ENCODE data around the gene ADSS2. TPM values are rescaled to one million over a fixed set of nuclear protein-coding genes. Genes with fewer than 3 reads are reported as not detected.

Gene ADSS2
- total RNA-seq, 1 donor from 2014 or later = 46.9 TPM

DNA sequence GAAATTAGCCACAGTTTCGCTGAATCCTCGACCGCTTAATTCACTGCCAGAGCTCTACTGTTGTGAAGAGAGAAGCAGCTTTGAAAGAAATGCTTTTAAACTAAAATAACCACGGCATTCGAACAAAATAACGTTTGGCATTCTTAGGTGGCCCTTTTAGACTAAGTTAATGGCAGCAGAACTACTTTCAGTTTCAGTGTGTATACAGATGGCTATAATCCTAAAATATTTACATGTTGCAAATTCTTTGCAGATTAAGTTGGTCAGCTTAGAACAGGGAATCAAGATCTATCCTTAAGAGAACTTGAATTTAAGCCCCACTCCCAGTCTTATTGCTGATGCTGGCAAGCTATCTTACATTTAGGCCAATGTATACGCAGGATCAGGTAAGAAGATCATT, 62.7 kb downstream of the ADSS2 start:
- TF ChIP-seq, protein P1, sequence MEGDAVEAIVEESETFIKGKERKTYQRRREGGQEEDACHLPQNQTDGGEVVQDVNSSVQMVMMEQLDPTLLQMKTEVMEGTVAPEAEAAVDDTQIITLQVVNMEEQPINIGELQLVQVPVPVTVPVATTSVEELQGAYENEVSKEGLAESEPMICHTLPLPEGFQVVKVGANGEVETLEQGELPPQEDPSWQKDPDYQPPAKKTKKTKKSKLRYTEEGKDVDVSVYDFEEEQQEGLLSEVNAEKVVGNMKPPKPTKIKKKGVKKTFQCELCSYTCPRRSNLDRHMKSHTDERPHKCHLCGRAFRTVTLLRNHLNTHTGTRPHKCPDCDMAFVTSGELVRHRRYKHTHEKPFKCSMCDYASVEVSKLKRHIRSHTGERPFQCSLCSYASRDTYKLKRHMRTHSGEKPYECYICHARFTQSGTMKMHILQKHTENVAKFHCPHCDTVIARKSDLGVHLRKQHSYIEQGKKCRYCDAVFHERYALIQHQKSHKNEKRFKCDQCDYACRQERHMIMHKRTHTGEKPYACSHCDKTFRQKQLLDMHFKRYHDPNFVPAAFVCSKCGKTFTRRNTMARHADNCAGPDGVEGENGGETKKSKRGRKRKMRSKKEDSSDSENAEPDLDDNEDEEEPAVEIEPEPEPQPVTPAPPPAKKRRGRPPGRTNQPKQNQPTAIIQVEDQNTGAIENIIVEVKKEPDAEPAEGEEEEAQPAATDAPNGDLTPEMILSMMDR (conservative IDR thresholded peaks at IDR 0.05; ENCODE audit: low read depth, low read length) = no peak
- H3K4me3 ChIP-seq (ENCODE audit: low read depth, low read length) = no peak overlapping the region
- no peak for DNase-seq (ENCODE audit: low read depth)

DNA sequence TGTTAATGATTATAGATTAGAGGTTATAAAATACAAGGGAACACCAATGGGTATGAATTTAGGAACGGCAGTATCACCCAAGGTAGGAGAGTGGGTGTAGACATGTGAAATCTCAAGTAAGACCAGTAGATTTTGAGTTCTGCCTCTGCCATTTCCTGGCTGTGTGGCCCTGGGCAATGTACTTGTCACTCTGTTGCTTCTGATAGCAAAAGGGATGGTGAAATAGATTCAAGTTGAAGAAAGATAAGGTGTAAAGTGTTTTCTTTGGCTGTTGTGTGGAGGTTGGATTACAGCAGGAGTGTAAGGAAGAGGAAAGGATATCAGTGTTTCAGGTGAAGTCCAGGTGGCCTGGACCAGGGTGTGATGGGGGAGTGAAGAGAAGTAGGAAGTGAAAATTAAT, 64.3 kb downstream of the ADSS2 start:
- TF ChIP-seq, protein P1 (conservative IDR thresholded peaks at IDR 0.05; ENCODE audit: low read depth, low read length) = no peak
- no peak overlapping the region for H3K4me3 ChIP-seq (ENCODE audit: low read depth, low read length)
- no peak for DNase-seq (ENCODE audit: low read depth)

DNA sequence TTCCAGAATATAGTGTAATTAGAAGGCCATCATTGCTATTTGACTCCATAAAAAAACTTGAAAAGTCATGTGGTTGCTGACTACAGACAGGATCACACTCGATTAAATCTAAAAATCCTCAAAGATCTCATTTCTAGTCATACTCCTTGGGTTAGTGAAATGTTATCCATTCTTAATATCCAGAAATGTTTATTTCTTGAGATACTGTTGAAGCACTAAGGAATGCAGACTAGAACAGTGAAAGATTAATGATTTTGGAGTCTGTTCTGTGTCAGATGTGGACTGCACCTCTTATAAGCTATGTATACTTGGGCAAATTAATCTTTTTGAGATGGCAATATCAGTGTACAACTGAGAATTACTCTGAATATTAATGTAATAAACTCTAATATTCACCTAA, 65.1 kb downstream of the ADSS2 start:
- TF ChIP-seq, protein P1 (conservative IDR thresholded peaks at IDR 0.05; ENCODE audit: low read depth, low read length) = no peak

GRCh38 chr1:244384066-244384465, 67.6 kb downstream of the ADSS2 start:
- TF ChIP-seq, protein P1 (conservative IDR thresholded peaks at IDR 0.05; ENCODE audit: low read depth, low read length) = no peak
- no peak for DNase-seq (ENCODE audit: low read depth)
- no peak overlapping the region for H3K4me3 ChIP-seq (ENCODE audit: low read depth, low read length)

More for the DNA sequence above, 65.1 kb downstream of the ADSS2 start:
- no peak overlapping the region for H3K4me3 ChIP-seq (ENCODE audit: low read depth, low read length)
- DNase-seq (ENCODE audit: low read depth) = no peak

GRCh38 chr1:244383278-244383884, 68.3 kb downstream of the ADSS2 start:
- DNase-seq (ENCODE audit: low read depth) = no peak
- no peak overlapping the region for H3K4me3 ChIP-seq (ENCODE audit: low read depth, low read length)
- TF ChIP-seq, protein P1 (conservative IDR thresholded peaks at IDR 0.05; ENCODE audit: low read depth, low read length) = peak; percentile 13

DNA sequence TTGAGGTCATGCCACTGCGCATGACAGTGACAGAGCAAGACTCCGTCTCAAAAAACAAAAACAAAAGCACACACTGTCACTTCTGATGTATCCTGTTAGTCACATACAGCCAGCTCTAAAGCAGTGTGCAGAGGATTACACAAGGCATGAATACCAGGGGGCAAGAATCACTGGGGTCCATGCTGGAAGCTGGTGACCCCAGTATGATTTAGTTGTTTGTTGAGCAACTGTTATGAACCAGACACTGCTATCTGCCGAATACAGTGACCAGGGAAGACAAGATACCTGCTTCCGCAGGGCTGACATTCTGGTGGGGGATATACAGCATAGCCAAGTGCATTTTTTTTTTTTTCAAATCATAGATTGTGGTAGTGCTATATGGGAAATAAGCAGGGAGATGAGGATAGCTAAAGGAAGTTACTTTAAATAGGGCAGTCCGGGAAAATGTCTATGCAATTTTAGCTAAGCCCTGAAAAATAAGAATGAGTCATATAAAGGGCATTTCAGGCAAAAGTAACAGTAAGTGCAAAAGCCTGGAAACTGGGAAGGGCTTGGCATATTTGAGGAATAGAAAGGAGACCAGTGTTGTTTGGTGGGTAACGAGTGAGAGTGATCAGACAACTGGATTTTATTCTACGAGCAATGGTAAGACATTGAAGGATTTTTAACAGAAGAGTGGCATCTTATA, 69.7 kb downstream of the ADSS2 start:
- TF ChIP-seq, protein P1 (conservative IDR thresholded peaks at IDR 0.05; ENCODE audit: low read depth, low read length) = no peak
- DNase-seq (ENCODE audit: low read depth) = no peak
- no peak overlapping the region for H3K4me3 ChIP-seq (ENCODE audit: low read depth, low read length)

DNA sequence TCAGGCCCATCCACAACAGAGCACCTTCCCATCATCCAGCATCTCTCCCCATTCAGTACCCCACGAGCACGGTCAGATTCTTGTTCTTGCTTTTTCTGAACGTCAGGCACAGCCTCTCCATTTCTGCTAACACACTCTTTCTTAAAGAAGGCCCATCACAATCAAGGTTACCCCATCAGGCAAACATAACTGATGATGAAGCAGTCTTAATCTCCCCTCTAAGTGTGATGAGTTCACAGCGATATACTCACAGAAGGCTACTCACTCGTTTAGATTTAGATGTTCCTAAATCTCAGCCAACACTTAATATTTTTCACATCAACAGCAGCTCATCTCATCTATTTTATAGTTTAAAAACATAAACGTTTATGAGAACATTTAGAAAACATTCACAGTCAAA, 75.6 kb downstream of the ADSS2 start:
- H3K4me3 ChIP-seq (ENCODE audit: low read depth, low read length) = no peak overlapping the region
- TF ChIP-seq, protein P1 (conservative IDR thresholded peaks at IDR 0.05; ENCODE audit: low read depth, low read length) = no peak
- DNase-seq (ENCODE audit: low read depth) = no peak
